Measurements from ENCODE around the gene LRRTM4. TPM values are rescaled to one million over a fixed set of nuclear protein-coding genes. Genes with fewer than 3 reads are reported as not detected.
A peak's percentile ranks its signal among the peaks of the same experiment; 100 is the strongest.

The LRRTM4 gene
- total and polyA plus RNA-seq, 8 donors = 0.15 to 1.3 (median 0.28) TPM; not detected in 1

GRCh38 chr2:77322431-77322830 is 199.7 kb downstream of the LRRTM4 start:
- Histone ChIP-seq H3K4me1 (no peaks in the 10 kb centered on the region), H3K4me3 (no peak overlapping the region), H3K9me3 (no peaks in the 10 kb centered on the region), H3K27ac (no peak overlapping the region), H3K27me3 (no peaks in the 10 kb centered on the region), H3K36me3 (no peaks in the 10 kb centered on the region)
- ATAC-seq (no peak), FAIRE-seq (no peak), DNase-seq (no peak)
- intact Hi-C loops (cut with DNase I) = no loop called here
- whole genome bisulfite sequencing, 2 donors = 64 to 83% methylated on average over 3 of the region's 3 CpGs
- TF ChIP-seq CTCF (IDR thresholded peaks at IDR 0.05) = no peak

- no peak for TF ChIP-seq CTCF (IDR thresholded peaks at IDR 0.05)
- H3K27me3 ChIP-seq = no peaks in the 10 kb centered on the region
- DNase-seq (no peak), FAIRE-seq (no peak), ATAC-seq (peak in 1 of 4 donors; percentile 47)
- no peaks in the 10 kb centered on the region for H3K36me3 ChIP-seq
- no peak overlapping the region for H3K4me3 ChIP-seq
- intact Hi-C loops (cut with DNase I) = no loop called here
- 28 to 38% methylated on average over 5 of the region's 5 CpGs for WGBS, 2 donors
- H3K27ac ChIP-seq = no peak overlapping the region
- H3K4me1 ChIP-seq = no peaks in the 10 kb centered on the region
- no peaks in the 10 kb centered on the region for H3K9me3 ChIP-seq
Observed at GRCh38 chr2:77314721-77315120, 207.5 kb downstream of the LRRTM4 start.

GRCh38 chr2:77310416-77310815 is 211.8 kb downstream of the LRRTM4 start:
- no peak overlapping the region for H3K27ac ChIP-seq
- no peak overlapping the region for H3K4me3 ChIP-seq
- no peaks in the 10 kb centered on the region for H3K9me3 ChIP-seq
- no peak for DNase-seq
- no peaks in the 10 kb centered on the region for H3K27me3 ChIP-seq
- FAIRE-seq = no peak
- no peaks in the 10 kb centered on the region for H3K4me1 ChIP-seq
- no peaks in the 10 kb centered on the region for H3K36me3 ChIP-seq
- ATAC-seq = no peak
- intact Hi-C loops (cut with DNase I) = no loop called here
- 42 to 49% methylated on average over 3 of the region's 3 CpGs for WGBS, 2 donors
- TF ChIP-seq CTCF (IDR thresholded peaks at IDR 0.05) = no peak

- FAIRE-seq = no peak
Observed at GRCh38 chr2:77309725-77310124, 212.5 kb downstream of the LRRTM4 start.

GRCh38 chr2:77301441-77301840 is 220.7 kb downstream of the LRRTM4 start:
- FAIRE-seq (no peak), ATAC-seq (no peak), DNase-seq (no peak)
- no peak overlapping the region for H3K4me3 ChIP-seq
- intact Hi-C loops (cut with DNase I) = no loop called here
- no peaks in the 10 kb centered on the region for H3K9me3 ChIP-seq
- no peak for TF ChIP-seq CTCF (IDR thresholded peaks at IDR 0.05)
- no peaks in the 10 kb centered on the region for H3K27me3 ChIP-seq
- no peak overlapping the region for H3K27ac ChIP-seq
- 48 to 61% methylated on average over 1 of the region's 1 CpG for WGBS, 2 donors
- no peaks in the 10 kb centered on the region for H3K36me3 ChIP-seq
- no peaks in the 10 kb centered on the region for H3K4me1 ChIP-seq

More at GRCh38 chr2:77309725-77310124, 212.5 kb downstream of the LRRTM4 start:
- Histone ChIP-seq H3K27me3 (no peaks in the 10 kb centered on the region), H3K36me3 (no peaks in the 10 kb centered on the region), H3K4me3 (no peak overlapping the region), H3K4me1 (no peaks in the 10 kb centered on the region), H3K9me3 (no peaks in the 10 kb centered on the region), H3K27ac (no peak overlapping the region)
- ATAC-seq (no peak), DNase-seq (no peak)
- 55 to 85% methylated on average over 2 of the region's 2 CpGs for WGBS, 2 donors
- intact Hi-C loops (cut with DNase I) = no loop called here
- no peak for TF ChIP-seq CTCF (IDR thresholded peaks at IDR 0.05)

Data from pancreas (tissue), 10 donors.